Measurements from ENCODE around the gene GKN1. TPM values are rescaled to one million over a fixed set of nuclear protein-coding genes. Genes with fewer than 3 reads are reported as not detected.

The GKN1 gene
- total and polyA plus RNA-seq, 4 donors, result 0.15 TPM; not detected in 3

- H3K27ac ChIP-seq (ENCODE audit: low read depth in 1 of 2, low read length in 1 of 2), result no peak overlapping the region
- ATAC-seq (ENCODE audit: insufficient read depth, low FRiP score), result no peak
- no peak overlapping the region for H3K4me3 ChIP-seq
- H3K27me3 ChIP-seq (ENCODE audit: control insufficient read depth in 3 of 3, insufficient read depth in 3 of 3, low read length in 2 of 3), result no peaks in the 10 kb centered on the region
- H3K9me3 ChIP-seq (ENCODE audit: control insufficient read depth in 4 of 4, insufficient read depth in 3 of 4, low read length in 3 of 4), result peaks cover 0 to 4% (median 0%) of the 10 kb centered on the region in 4 donors
- peaks cover 0 to 19% (median 7%) of the 10 kb centered on the region in 5 donors for H3K4me1 ChIP-seq (ENCODE audit: control insufficient read depth in 5 of 5, insufficient read depth in 5 of 5, low read length in 5 of 5)
- no peak overlapping the region for H3K9ac ChIP-seq (ENCODE audit: insufficient read depth in 1 of 2, low read length in 2 of 2)
- TF ChIP-seq CTCF (IDR thresholded peaks at IDR 0.05; ENCODE audit: control extremely low read depth, extremely low read depth), result no peak
- 93 to 96% methylated on average over 2 of the region's 2 CpGs for WGBS, 2 donors
- H3K36me3 ChIP-seq (ENCODE audit: control insufficient read depth in 4 of 4, insufficient read depth in 4 of 4, low read length in 4 of 4), result no peaks in the 10 kb centered on the region
- no peak for DNase-seq
Observed at GRCh38 chr2:69023236-69023635, 48.8 kb downstream of the GKN1 start.

- Histone ChIP-seq H3K9me3 (ENCODE audit: control insufficient read depth in 4 of 4, insufficient read depth in 3 of 4, low read length in 3 of 4) (peaks cover 0 to 4% (median 0%) of the 10 kb centered on the region in 4 donors), H3K9ac (ENCODE audit: insufficient read depth in 1 of 2, low read length in 2 of 2) (no peak overlapping the region), H3K27ac (ENCODE audit: low read depth in 1 of 2, low read length in 1 of 2) (no peak overlapping the region), H3K4me3 (no peak overlapping the region), H3K36me3 (ENCODE audit: control insufficient read depth in 4 of 4, insufficient read depth in 4 of 4, low read length in 4 of 4) (no peaks in the 10 kb centered on the region), H3K27me3 (ENCODE audit: control insufficient read depth in 3 of 3, insufficient read depth in 3 of 3, low read length in 2 of 3) (no peaks in the 10 kb centered on the region), H3K4me1 (ENCODE audit: control insufficient read depth in 5 of 5, insufficient read depth in 5 of 5, low read length in 5 of 5) (peaks cover 0 to 12% (median 6%) of the 10 kb centered on the region in 5 donors)
- 49 to 54% methylated on average over 4 of the region's 4 CpGs for WGBS, 2 donors
- DNase-seq (no peak), ATAC-seq (ENCODE audit: insufficient read depth, low FRiP score) (peak; percentile 69)
- peak; percentile 69 for TF ChIP-seq CTCF (IDR thresholded peaks at IDR 0.05; ENCODE audit: control extremely low read depth, extremely low read depth)
Observed at GRCh38 chr2:69026026-69026425, 51.6 kb downstream of the GKN1 start.

DNA sequence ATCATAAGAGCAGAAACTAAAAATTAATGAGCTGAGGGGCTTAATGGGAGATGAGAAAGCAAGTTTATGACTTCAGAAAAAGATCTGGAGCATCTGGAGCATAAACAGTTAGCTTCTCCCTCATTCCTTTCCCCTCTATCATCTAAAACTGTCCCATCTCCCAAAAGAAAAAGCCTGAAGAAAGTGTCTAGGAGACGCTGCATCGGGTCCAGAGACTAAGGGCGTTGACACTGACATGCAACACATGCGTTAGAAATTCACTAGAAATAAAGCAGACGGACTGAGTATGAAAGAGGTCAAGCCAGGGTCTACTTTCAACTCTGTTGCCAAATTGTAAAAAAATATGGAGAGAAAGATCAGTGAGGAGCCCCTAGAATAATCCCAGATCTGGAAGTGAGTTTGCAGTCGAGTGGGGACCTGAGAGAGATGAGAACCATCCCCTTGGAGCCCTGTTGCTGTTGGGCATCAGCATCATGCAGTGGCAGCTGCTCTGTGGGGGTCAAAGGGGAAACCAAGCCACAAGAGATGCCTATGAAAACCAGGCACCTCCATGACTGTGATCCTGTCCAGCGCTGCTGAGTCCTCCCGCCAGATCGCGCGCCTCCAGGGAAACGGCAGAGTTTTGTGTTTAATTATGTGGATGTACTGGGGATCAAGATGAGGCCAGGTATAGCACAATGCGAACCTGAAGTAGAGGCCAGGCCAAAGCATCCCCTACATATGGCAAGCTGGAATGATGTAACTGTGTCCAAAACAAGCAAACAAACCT is 52.4 kb downstream of the GKN1 start:
- no peak overlapping the region for H3K27ac ChIP-seq (ENCODE audit: low read depth in 1 of 2, low read length in 1 of 2)
- H3K4me3 ChIP-seq, result no peak overlapping the region
- peaks cover 0 to 4% (median 0%) of the 10 kb centered on the region in 4 donors for H3K9me3 ChIP-seq (ENCODE audit: control insufficient read depth in 4 of 4, insufficient read depth in 3 of 4, low read length in 3 of 4)
- no peak overlapping the region for H3K9ac ChIP-seq (ENCODE audit: insufficient read depth in 1 of 2, low read length in 2 of 2)
- H3K4me1 ChIP-seq (ENCODE audit: control insufficient read depth in 5 of 5, insufficient read depth in 5 of 5, low read length in 5 of 5), result peaks cover 0 to 12% (median 3%) of the 10 kb centered on the region in 5 donors
- H3K36me3 ChIP-seq (ENCODE audit: control insufficient read depth in 4 of 4, insufficient read depth in 4 of 4, low read length in 4 of 4), result no peaks in the 10 kb centered on the region
- ATAC-seq (ENCODE audit: insufficient read depth, low FRiP score) (no peak), DNase-seq (peak; percentile 66 to 82 (median 82))
- WGBS, 2 donors, result 79 to 86% methylated on average over 13 of the region's 13 CpGs
- no peak for TF ChIP-seq CTCF (IDR thresholded peaks at IDR 0.05; ENCODE audit: control extremely low read depth, extremely low read depth)
- no peaks in the 10 kb centered on the region for H3K27me3 ChIP-seq (ENCODE audit: control insufficient read depth in 3 of 3, insufficient read depth in 3 of 3, low read length in 2 of 3)

Other genes starting within 250 kb of the GKN1 start
- gene ARHGAP25, start 239.8 kb upstream of the GKN1 start, total RNA-seq, result 10 to 100 TPM; 17.1 to 26.1 TPM
- 10 to 100 TPM; 19.0 to 43.0 TPM for gene ARHGAP25, start 239.8 kb upstream of the GKN1 start, polyA plus RNA-seq
- under 1 TPM in 1 of 2 donors, not detected in 1; 0.31 TPM for gene BMP10, start 103.2 kb upstream of the GKN1 start, total RNA-seq
- gene BMP10, start 103.2 kb upstream of the GKN1 start, polyA plus RNA-seq, result not detected
- 100 to 1,000 TPM in 1 of 2 donors, 1 to 10 TPM in 1; 3.4 to 103 TPM for gene GKN2, start 21.7 kb upstream of the GKN1 start, total RNA-seq
- gene GKN2, start 21.7 kb upstream of the GKN1 start, polyA plus RNA-seq, result 100 to 1,000 TPM; 101 to 429 TPM
- 10 to 100 TPM; 54.1 to 81.0 TPM for gene ANTXR1, start 38.5 kb downstream of the GKN1 start, total RNA-seq
- 10 to 100 TPM; 13.4 to 15.4 TPM for gene ANTXR1, start 38.5 kb downstream of the GKN1 start, polyA plus RNA-seq

Data from lung (tissue), 12 donors.